IMR-90 (cell line): Measurements from ENCODE around the gene CACNA2D1. TPM values are rescaled to one million over a fixed set of nuclear protein-coding genes. Genes with fewer than 3 reads are reported as not detected.
A peak's percentile ranks its signal among the peaks of the same experiment; 100 is the strongest.

ENCODE experiments used
- ATAC-seq: fragments of 200-7000 bp; cut with Tn5 transposase; 2 replicates; pipeline ENCODE4 v1.9.1; 2020; ENCODE audit warnings: low read depth, mild to moderate bottlenecking, moderate library complexity
- BruUV-seq: library from RNA; stranded (reverse); fragments of 400-500 nt; replicated peaks from 2 replicates; lab custom pipeline; 2021; lab: Mats Ljungman, UMichigan
- CTCF ChIA-PET: fragments of 300-600 bp; formaldehyde crosslinking; extraction: SDS; loops from one replicate; lab custom pipeline; 2021; ENCODE audit warnings: antibody characterized with exemption; lab: Yijun Ruan, JAX
- POLR2A ChIA-PET: fragments of 300-600 bp; sonication (Branson Sonifier 250); formaldehyde crosslinking; loops from one replicate; lab custom pipeline; 2022; ENCODE audit warnings: antibody characterized with exemption; ENCODE audit not compliant: unreplicated experiment; lab: Charles Lee
- DNase-seq: peaks from one replicate; pipeline ENCODE4 v3.0.0; 2013
- H2AFZ ChIP-seq: replicated peaks from 2 replicates; pipeline ENCODE3; 2013; ENCODE audit warnings: low read length, mild to moderate bottlenecking; ENCODE audit not compliant: poor library complexity
- H2AK5ac ChIP-seq: 2 replicates; pipeline ENCODE4 v1.6.1; 2013; ENCODE audit warnings: low read depth, low read length, inconsistent platforms
- H2AK9ac ChIP-seq: replicated peaks from 2 replicates; pipeline ENCODE3; 2013; ENCODE audit warnings: mild to moderate bottlenecking, low read depth, low read length, moderate library complexity; ENCODE audit not compliant: poor library complexity
- H2BK120ac ChIP-seq: 2 replicates; pipeline ENCODE4 v1.6.1; 2013; ENCODE audit warnings: low read depth, low read length, inconsistent platforms
- H2BK15ac ChIP-seq: 3 replicates; pipeline ENCODE4 v1.6.1; 2013; ENCODE audit warnings: low read depth, low read length, inconsistent platforms
- H2BK20ac ChIP-seq: 2 replicates; pipeline ENCODE4 v1.6.1; 2013; ENCODE audit warnings: low read depth, mild to moderate bottlenecking, inconsistent platforms, low read length, moderate library complexity
- H2BK5ac ChIP-seq: 2 replicates; pipeline ENCODE4 v1.6.1; 2013; ENCODE audit warnings: mild to moderate bottlenecking, low read depth, low read length, inconsistent platforms; ENCODE audit not compliant: poor library complexity, severe bottlenecking
- H3K14ac ChIP-seq: replicated peaks from 2 replicates; pipeline ENCODE4 v1.6.1; 2013; ENCODE audit warnings: low read depth, low read length, inconsistent platforms
- H3K18ac ChIP-seq: 2 replicates; pipeline ENCODE4 v1.6.1; 2013; ENCODE audit warnings: low read depth, low read length, control low read depth
- H3K23ac ChIP-seq: 2 replicates; pipeline ENCODE4 v1.6.1; 2013; ENCODE audit warnings: low read depth, low read length, inconsistent platforms
- H3K27ac ChIP-seq: 2 replicates; pipeline ENCODE4 v1.5.1; 2013; ENCODE audit warnings: mild to moderate bottlenecking, control low read depth, low read length; ENCODE audit not compliant: insufficient read depth
- H3K27me3 ChIP-seq: 2 replicates; pipeline ENCODE4 v1.6.1; 2013; ENCODE audit warnings: low read length; ENCODE audit not compliant: control insufficient read depth, insufficient read depth
- H3K36me3 ChIP-seq: 2 replicates; pipeline ENCODE4 v1.6.1; 2013; ENCODE audit warnings: low read length, mixed read lengths; ENCODE audit not compliant: control insufficient read depth, insufficient read depth
- H3K4ac ChIP-seq: 2 replicates; pipeline ENCODE4 v1.6.1; 2013; ENCODE audit warnings: low read depth, low read length, inconsistent platforms
- H3K4me1 ChIP-seq: 2 replicates; pipeline ENCODE4 v1.6.1; 2013; ENCODE audit warnings: low read length, mixed read lengths; ENCODE audit not compliant: control insufficient read depth, insufficient read depth
- H3K4me2 ChIP-seq: 2 replicates; pipeline ENCODE4 v1.6.1; 2013; ENCODE audit warnings: low read depth, mild to moderate bottlenecking, control low read depth, low read length, moderate library complexity
- H3K4me3 ChIP-seq: 2 replicates; pipeline ENCODE4 v1.5.1; 2013; ENCODE audit warnings: low read depth, mild to moderate bottlenecking, control low read depth, low read length, moderate library complexity; ENCODE audit not compliant: insufficient read depth
- H3K56ac ChIP-seq: 2 replicates; pipeline ENCODE4 v1.6.1; 2013; ENCODE audit warnings: low read length, inconsistent platforms; ENCODE audit not compliant: insufficient read depth; ENCODE audit errors: extremely low read depth
- H3K79me1 ChIP-seq, 2 experiments: 2 replicates each; pipeline ENCODE4 v1.6.1; 2013; ENCODE audit warnings: low read length in 2 of 2, inconsistent platforms in 1 of 2, low read depth in 1 of 2
- H3K9ac ChIP-seq: 2 replicates; pipeline ENCODE4 v1.6.1; 2013; ENCODE audit warnings: low read depth, low read length, control low read depth
- H3K9me1 ChIP-seq: 2 replicates; pipeline ENCODE4 v1.6.1; 2013; ENCODE audit warnings: low read length, inconsistent platforms; ENCODE audit not compliant: insufficient read depth
- H3K9me3 ChIP-seq: 2 replicates; pipeline ENCODE4 v1.6.1; 2013; ENCODE audit warnings: low read length; ENCODE audit not compliant: control insufficient read depth, insufficient read depth
- H4K20me1 ChIP-seq: 2 replicates; pipeline ENCODE4 v1.6.1; 2013; ENCODE audit warnings: low read length, inconsistent platforms; ENCODE audit not compliant: insufficient read depth
- H4K5ac ChIP-seq: 2 replicates; pipeline ENCODE4 v1.6.1; 2013; ENCODE audit warnings: mild to moderate bottlenecking, low read depth, low read length, control low read depth
- H4K8ac ChIP-seq, 2 experiments: 2 replicates each; pipeline ENCODE4 v1.6.1; 2013; ENCODE audit warnings: low read depth in 2 of 2, low read length in 2 of 2, control low read depth in 1 of 2, inconsistent platforms in 1 of 2
- H4K91ac ChIP-seq: 2 replicates; pipeline ENCODE4 v1.6.1; 2013; ENCODE audit warnings: low read depth, low read length, inconsistent platforms; ENCODE audit not compliant: insufficient read depth
- MAFK ChIP-seq: IDR thresholded peaks from 2 replicates; pipeline ENCODE4 v1.6.1; 2012; ENCODE audit warnings: low read depth, low read length, improper control_type of control experiment
- MXI1 ChIP-seq: IDR thresholded peaks from 2 replicates; pipeline ENCODE4 v1.6.1; 2012; ENCODE audit warnings: low read depth, mild to moderate bottlenecking, low read length, moderate library complexity, borderline replicate concordance
- WGBS, 2 experiments: methylation state at CpG; one replicate each; pipeline versions ENCODE4 v1.1.5 to v1.1.7; 2013; ENCODE audit warnings: missing lambda C conversion rate in 2 of 2; ENCODE audit not compliant: insufficient read length in 1 of 2; ENCODE audit errors: extremely low coverage in 2 of 2; 5-methylcytosine and 5-hydroxymethylcytosine counted together
- dilution Hi-C: fragments of 300-500 bp; cut with HindIII; formaldehyde crosslinking; loops from one replicate; pipeline ENCODE4 v1.14.3; 2018; ENCODE audit warnings: low sequenced_read_pairs; ENCODE audit not compliant: unreplicated experiment
- in situ Hi-C: fragments of 300-500 bp; cut with MboI; formaldehyde crosslinking; loops from 3 replicates; pipeline ENCODE4 v1.14.3; 2019; ENCODE audit warnings: low sequenced_read_pairs, inconsistent platforms, mixed read lengths
- intact Hi-C: fragments of 100-400 bp; cut with micrococcal nuclease; formaldehyde crosslinking; loops from 2 replicates; pipeline ENCODE4 v1.10.0; 2022
- polyA plus RNA-seq, 3 experiments: library from polyadenylated mRNA; depleted of rRNA; stranded (reverse); fragments of >200 nt; gene quantifications; 2 replicates each; pipeline ENCODE4 v1.2.3, GENCODE V29; 2012; ENCODE audit warnings: low replicate concordance in 1 of 3
- total RNA-seq: library from RNA; depleted of rRNA; stranded (reverse); fragments of >200 nt; gene quantifications from 2 replicates; pipeline ENCODE4 v1.2.3, GENCODE V29; 2012

CACNA2D1 gene
- total and polyA plus RNA-seq, 2 of the 4 experiments (the other 2 are of a cell fraction), result 5.8 to 21.9 TPM

DNA sequence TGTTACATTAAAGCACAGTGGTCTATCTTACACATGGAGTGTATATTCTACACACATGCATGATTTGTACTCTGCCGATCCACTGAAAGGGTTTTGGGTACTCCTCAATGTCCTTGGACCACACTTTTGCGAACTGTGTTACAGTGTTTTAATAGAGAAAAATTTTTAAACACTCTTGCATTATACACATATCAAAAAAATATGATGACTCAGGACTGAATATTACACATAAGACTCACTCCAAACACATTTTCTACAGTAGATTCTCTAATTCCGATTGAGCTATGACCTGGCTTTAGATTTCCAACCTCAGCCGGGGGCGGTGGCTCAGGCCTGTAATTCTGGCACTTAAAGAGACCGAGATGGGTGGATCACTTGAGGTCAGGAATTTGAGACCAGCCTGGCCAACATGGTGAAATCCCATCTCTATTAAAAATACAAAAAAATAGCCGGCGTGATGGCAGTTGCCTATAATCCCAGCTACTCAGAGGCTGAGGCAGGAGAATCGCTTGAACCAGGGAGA lies 222.4 kb downstream of the CACNA2D1 start:
- Histone ChIP-seq H4K5ac (no peak overlapping the region), H3K14ac (no peak overlapping the region), H4K20me1 (no peaks in the 10 kb centered on the region), H3K4me3 (no peak overlapping the region), H4K8ac (no peak overlapping the region), H3K4me2 (no peak overlapping the region), H3K36me3 (no peaks in the 10 kb centered on the region), H3K9me1 (no peaks in the 10 kb centered on the region), H3K9me3 (no peaks in the 10 kb centered on the region), H3K9ac (no peak overlapping the region), H3K27ac (no peak overlapping the region), H3K4ac (no peak overlapping the region), H3K4me1 (no peaks in the 10 kb centered on the region), H3K79me1 (peaks cover 4 to 5% of the 10 kb centered on the region in 2 experiments; a peak in 2 of 4 replicates), H3K18ac (no peak overlapping the region), H3K56ac (no peak overlapping the region), H2AK5ac (no peak overlapping the region), H2BK120ac (no peak overlapping the region), H2BK15ac (no peak overlapping the region), H2BK5ac (no peak overlapping the region), H3K27me3 (no peaks in the 10 kb centered on the region), H2AFZ (no peak overlapping the region), H2AK9ac (no peak overlapping the region), H2BK20ac (no peak overlapping the region), H3K23ac (no peak overlapping the region), H4K91ac (no peak overlapping the region)
- peak; percentile 24; the same call in 1 of the 2 replicates for ATAC-seq
- BruUV-seq, result no TSS peak
- ChIA-PET POLR2A (interaction anchor here (0.6 kb wide), 1 partner anchor 96 kb away, joined by 4 read pairs; no protein-coding TSS in a partner anchor), CTCF (no interaction called here)
- TF ChIP-seq MAFK (peak; percentile 74), MXI1 (no peak)
- intact Hi-C loops (no loop called here), dilution Hi-C loops (no loop called here), in situ Hi-C loops (loop anchor here (10.0 kb wide), 2 partner anchors 166 to 354 kb away; no protein-coding TSS in a partner anchor)
- 94% methylated on average over 3 of the region's 9 CpGs; no CpG with 5 or more reads in 1 of the 2 experiments for WGBS, 2 experiments
- peak; percentile 35 for DNase-seq
